Activated CD4-positive, alpha-beta memory T cell treated with anti-CD3 and anti-CD28 coated beads for 36 hours (primary cell): Measurements from ENCODE around the gene FERMT2. TPM values are rescaled to one million over a fixed set of nuclear protein-coding genes. Genes with fewer than 3 reads are reported as not detected.
A peak's percentile ranks its signal among the peaks of the same experiment; 100 is the strongest.

ENCODE experiments used
- CTCF ChIA-PET: fragments of 350-600 bp; sonication (Branson Sonifier 250); formaldehyde crosslinking; loops from one replicate; lab custom pipeline; 2021; ENCODE audit warnings: antibody characterized with exemption, inconsistent platforms; lab: Charles Lee
- POLR2A ChIA-PET: fragments of 350-600 bp; sonication (Branson Sonifier 250); formaldehyde crosslinking; loops from one replicate; lab custom pipeline; 2021; ENCODE audit warnings: antibody characterized with exemption; lab: Charles Lee
- DNase-seq: peaks from one replicate; pipeline ENCODE4 v3.0.0-alpha.2; 2020
- H3K27ac Mint-ChIP-seq: one replicate; pipeline ENCODE4 v1.8.0; 2021; ENCODE audit warnings: mixed read lengths
- H3K27me3 Mint-ChIP-seq: one replicate; pipeline ENCODE4 v1.8.0; 2021; ENCODE audit warnings: mixed read lengths
- H3K36me3 Mint-ChIP-seq: one replicate; pipeline ENCODE4 v1.8.0; 2021; ENCODE audit warnings: mixed read lengths
- H3K4me1 Mint-ChIP-seq: one replicate; pipeline ENCODE4 v1.8.0; 2021; ENCODE audit warnings: low read depth, mixed read lengths
- H3K4me3 Mint-ChIP-seq: one replicate; pipeline ENCODE4 v1.8.0; 2021; ENCODE audit warnings: mild to moderate bottlenecking, mixed read lengths
- H3K9me3 Mint-ChIP-seq: one replicate; pipeline ENCODE4 v1.8.0; 2021; ENCODE audit warnings: mixed read lengths
- intact Hi-C: fragments of 100-400 bp; cut with micrococcal nuclease; formaldehyde crosslinking; loops from one replicate; pipeline ENCODE4 v1.15.1; 2023
- total RNA-seq, 2 experiments: library from RNA; stranded (reverse); gene quantifications; one replicate each; pipeline ENCODE4 v1.2.3, GENCODE V29; 2021

Gene FERMT2
- total RNA-seq, 2 experiments from 2014 or later = 3.8 to 5.3 TPM

- DNase-seq = no peak
- H3K27ac Mint-ChIP-seq = no peak overlapping the region
- H3K9me3 Mint-ChIP-seq = no peaks in the 10 kb centered on the region
- peaks cover 5% of the 10 kb centered on the region for H3K27me3 Mint-ChIP-seq
- no peak overlapping the region for H3K4me3 Mint-ChIP-seq
- H3K36me3 Mint-ChIP-seq = no peaks in the 10 kb centered on the region
- ChIA-PET CTCF (interaction anchor here (1.1 to 1.7 kb wide), 2 partner anchors 131 to 132 kb away, joined by 3 to 4 read pairs; no protein-coding TSS in a partner anchor), POLR2A (no interaction called here)
- peaks cover 2% of the 10 kb centered on the region for H3K4me1 Mint-ChIP-seq
- intact Hi-C loops = no loop called here
These were observed 121.2 kb downstream of the FERMT2 start for GRCh38 chr14:52829527-52830185.

DNA sequence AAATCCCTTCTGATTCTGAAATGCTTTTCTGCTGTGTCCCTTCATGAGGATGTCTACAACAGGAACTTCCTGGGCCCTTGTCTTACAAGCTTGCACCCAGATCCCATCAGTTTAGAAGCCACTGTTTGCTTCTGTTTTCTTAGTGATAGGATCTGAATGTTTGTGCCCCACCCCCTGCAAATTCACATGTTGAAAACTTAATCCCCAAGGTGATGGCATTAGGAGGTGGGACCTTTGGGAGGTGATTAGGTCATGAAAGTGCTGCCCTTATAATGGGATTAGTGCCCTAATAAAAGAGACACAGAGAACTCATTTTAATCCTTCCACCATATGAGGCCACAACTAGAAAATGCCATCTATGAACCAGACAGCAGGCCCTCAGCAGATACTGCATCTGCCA is 123.4 kb downstream of the FERMT2 start:
- intact Hi-C loops = no loop called here
- no peak for DNase-seq
- no peaks in the 10 kb centered on the region for H3K9me3 Mint-ChIP-seq
- H3K27ac Mint-ChIP-seq = no peak overlapping the region
- ChIA-PET CTCF (no interaction called here), POLR2A (no interaction called here)
- no peak overlapping the region for H3K4me3 Mint-ChIP-seq
- peaks cover 5% of the 10 kb centered on the region for H3K4me1 Mint-ChIP-seq
- H3K36me3 Mint-ChIP-seq = no peaks in the 10 kb centered on the region
- peaks cover 5% of the 10 kb centered on the region for H3K27me3 Mint-ChIP-seq

DNA sequence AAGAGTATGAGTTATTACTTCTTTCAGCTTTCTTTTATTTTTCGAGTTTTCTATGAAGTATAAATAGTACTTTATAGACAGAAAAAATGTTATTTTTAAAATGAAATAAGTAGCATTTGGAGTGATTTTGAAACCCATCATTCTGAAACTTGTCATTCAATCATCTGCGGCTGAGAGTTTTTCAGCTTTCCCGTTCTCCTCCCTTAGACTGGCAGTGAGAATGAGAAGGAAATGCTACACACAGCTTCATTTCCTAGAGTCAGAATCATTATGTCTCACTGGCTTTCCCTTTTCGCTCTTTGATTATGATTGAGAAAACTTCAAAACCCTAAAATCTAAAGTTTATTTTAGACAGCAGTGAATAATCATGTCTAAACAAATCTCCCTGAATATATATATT is 125.8 kb downstream of the FERMT2 start:
- peak; percentile 15 for DNase-seq
- Mint-ChIP-seq H3K27ac (no peak overlapping the region), H3K4me3 (no peak overlapping the region), H3K36me3 (no peaks in the 10 kb centered on the region), H3K9me3 (no peaks in the 10 kb centered on the region), H3K4me1 (peaks cover 5% of the 10 kb centered on the region), H3K27me3 (peaks cover 3% of the 10 kb centered on the region)
- intact Hi-C loops = loop anchor here (1.0 kb wide), 2 partner anchors 93 to 284 kb away; no protein-coding TSS in a partner anchor
- ChIA-PET CTCF (interaction anchor here (0.7 to 4.0 kb wide), 12 partner anchors 9 to 481 kb away, joined by 3 to 69 read pairs (median 4); no protein-coding TSS in a partner anchor), POLR2A (interaction anchor here (0.6 to 0.8 kb wide), 2 partner anchors 79 to 124 kb away, joined by 4 to 5 read pairs; no protein-coding TSS in a partner anchor)

DNA sequence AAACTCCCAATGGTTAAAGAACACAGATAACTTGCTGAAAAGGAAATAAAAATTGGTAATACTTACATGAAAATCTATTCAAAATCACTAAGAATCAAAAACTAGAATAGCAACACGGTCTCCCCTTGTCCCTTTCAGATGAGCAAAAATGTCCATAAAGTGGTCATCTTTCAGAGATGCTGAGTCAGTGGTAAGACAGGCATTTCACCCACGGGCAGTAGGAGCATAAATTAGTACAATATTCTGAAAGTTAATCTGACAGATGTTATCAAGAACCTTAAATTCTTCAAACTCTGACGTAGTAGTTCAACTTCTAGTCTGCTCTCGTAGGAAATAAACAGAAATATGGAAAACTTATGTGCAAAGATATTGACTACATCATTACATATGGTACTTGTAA is 126.4 kb downstream of the FERMT2 start:
- no peak for DNase-seq
- POLR2A ChIA-PET = interaction anchor here (0.8 kb wide), 1 partner anchor 124 kb away, joined by 4 read pairs; no protein-coding TSS in a partner anchor
- H3K4me1 Mint-ChIP-seq = peaks cover 5% of the 10 kb centered on the region
- intact Hi-C loops = no loop called here
- H3K4me3 Mint-ChIP-seq = no peak overlapping the region
- CTCF ChIA-PET = interaction anchor here (0.9 to 4.0 kb wide), 11 partner anchors 10 to 481 kb away, joined by 3 to 69 read pairs (median 4); no protein-coding TSS in a partner anchor
- H3K9me3 Mint-ChIP-seq = no peaks in the 10 kb centered on the region
- H3K36me3 Mint-ChIP-seq = no peaks in the 10 kb centered on the region
- no peak overlapping the region for H3K27ac Mint-ChIP-seq
- peaks cover 3% of the 10 kb centered on the region for H3K27me3 Mint-ChIP-seq

DNA sequence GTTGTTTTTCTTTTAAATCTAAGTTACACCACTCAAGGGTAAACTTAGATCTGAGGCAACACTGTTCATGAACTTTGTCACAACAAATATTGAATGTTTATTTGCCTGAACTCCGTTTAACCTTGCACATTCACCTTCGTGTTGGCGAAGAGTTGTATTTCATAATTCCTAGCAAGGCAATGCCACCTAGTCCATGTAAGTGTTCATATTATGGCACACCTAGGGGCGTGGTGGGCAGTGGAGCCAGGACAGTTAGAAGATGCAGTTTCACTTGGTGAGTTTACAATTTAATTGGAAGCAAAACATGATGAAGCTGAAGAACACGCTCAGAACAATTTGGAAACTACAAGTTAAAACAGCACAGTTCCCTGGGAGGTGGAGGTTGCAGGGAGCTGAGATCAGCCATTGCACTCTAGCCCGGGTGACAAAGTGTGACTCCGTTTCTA is 129.0 kb downstream of the FERMT2 start:
- Mint-ChIP-seq H3K36me3 (no peaks in the 10 kb centered on the region), H3K27me3 (peaks cover 3% of the 10 kb centered on the region), H3K4me1 (peaks cover 5% of the 10 kb centered on the region), H3K9me3 (no peaks in the 10 kb centered on the region), H3K27ac (no peak overlapping the region), H3K4me3 (no peak overlapping the region)
- intact Hi-C loops = loop anchor here (2.0 kb wide), 2 partner anchors 233 to 359 kb away; no protein-coding TSS in a partner anchor
- DNase-seq = no peak
- ChIA-PET CTCF (interaction anchor here (0.7 to 2.1 kb wide), 2 partner anchors 54 to 140 kb away, joined by 3 to 12 read pairs; no protein-coding TSS in a partner anchor), POLR2A (no interaction called here)

- Mint-ChIP-seq H3K27ac (no peak overlapping the region), H3K4me3 (no peak overlapping the region), H3K9me3 (no peaks in the 10 kb centered on the region), H3K27me3 (no peaks in the 10 kb centered on the region), H3K4me1 (peaks cover 5% of the 10 kb centered on the region), H3K36me3 (no peaks in the 10 kb centered on the region)
- DNase-seq = no peak
- ChIA-PET CTCF (no interaction called here), POLR2A (no interaction called here)
- intact Hi-C loops = no loop called here
These were observed 142.7 kb downstream of the FERMT2 start for GRCh38 chr14:52808101-52808500.

Other genes with a start within 250 kb of the FERMT2 start
- gene PSMC6, start 243.8 kb downstream of the FERMT2 start, total RNA-seq = 100 to 1,000 TPM; 109 to 110 TPM
- gene STYX, start 220.9 kb downstream of the FERMT2 start, total RNA-seq = 10 to 100 TPM; 15.9 to 17.0 TPM
- gene GNPNAT1, start 159.4 kb downstream of the FERMT2 start, total RNA-seq = 10 to 100 TPM; 30.4 to 31.4 TPM
- 10 to 100 TPM; 40.6 to 42.7 TPM for gene DDHD1, start 202.3 kb upstream of the FERMT2 start, total RNA-seq